ENCODE measurements around the gene CWF19L1.
"Not testable (repeated sequence)": the region's sequence is repeated elsewhere in the genome, so short reads cannot be mapped to it uniquely, and the experiment has no call there.

CWF19L1 gene

GRCh38 chr10:100267239-100268104, at the start of gene CWF19L1:
CWF19L1 (minus strand) TSS chr10:100267638; CDS start chr10:100267593, 45 bp downstream.
- DNase-seq = peak; percentile 82

- no peak for DNase-seq
Observed at GRCh38 chr10:100315615-100316014, 48.2 kb upstream of the CWF19L1 start.

- no peak for DNase-seq
Observed at GRCh38 chr10:100311298-100311697, 43.9 kb upstream of the CWF19L1 start.

GRCh38 chr10:100307684-100308083, 40.2 kb upstream of the CWF19L1 start:
- DNase-seq = no peak

GRCh38 chr10:100306861-100307260, 39.4 kb upstream of the CWF19L1 start:
- no peak for DNase-seq

GRCh38 chr10:100304414-100304813, 37.0 kb upstream of the CWF19L1 start:
- DNase-seq = no peak

- DNase-seq = peak; percentile 10
Observed at GRCh38 chr10:100303724-100304319, 36.4 kb upstream of the CWF19L1 start.

- not testable (repeated sequence) for DNase-seq
Observed at GRCh38 chr10:100301123-100301522, 33.7 kb upstream of the CWF19L1 start.

GRCh38 chr10:100297242-100297641, 29.8 kb upstream of the CWF19L1 start:
- DNase-seq = no peak

GRCh38 chr10:100293066-100293465, 25.6 kb upstream of the CWF19L1 start:
- no peak for DNase-seq

- DNase-seq = not testable (repeated sequence)
Observed at GRCh38 chr10:100292300-100292699, 24.9 kb upstream of the CWF19L1 start.

GRCh38 chr10:100291356-100291755, 23.9 kb upstream of the CWF19L1 start:
- DNase-seq = no peak

GRCh38 chr10:100289641-100290040, 22.2 kb upstream of the CWF19L1 start:
- DNase-seq = no peak

GRCh38 chr10:100288196-100288595, 20.8 kb upstream of the CWF19L1 start:
- DNase-seq = no peak

- no peak for DNase-seq
Observed at GRCh38 chr10:100287756-100288155, 20.3 kb upstream of the CWF19L1 start.

- DNase-seq = peak; percentile 89
Observed at GRCh38 chr10:100286051-100287033, 18.9 kb upstream of the CWF19L1 start, which contains the start of gene BLOC1S2. BLOC1S2 (minus strand) TSS chr10:100286680; CDS start chr10:100286659, 21 bp downstream.

- DNase-seq = not testable (repeated sequence)
Observed at GRCh38 chr10:100285326-100285725, 17.9 kb upstream of the CWF19L1 start.

GRCh38 chr10:100282907-100283306, 15.5 kb upstream of the CWF19L1 start:
- DNase-seq = no peak

- not testable (repeated sequence) for DNase-seq
Observed at GRCh38 chr10:100276971-100277370, 9.5 kb upstream of the CWF19L1 start.

- no peak for DNase-seq
Observed at GRCh38 chr10:100265821-100266485, 1.5 kb downstream of the CWF19L1 start.

- no peak for DNase-seq
Observed at GRCh38 chr10:100254191-100254590, 13.2 kb downstream of the CWF19L1 start.

- DNase-seq = no peak
Observed at GRCh38 chr10:100253041-100253440, 14.4 kb downstream of the CWF19L1 start.

Measured in CD4-positive, alpha-beta T cell treated with Interleukin-10 for 1 hour (primary cell).